Tibial nerve (tissue), 4 donors: ENCODE data around the gene KLK8. TPM values are rescaled to one million over a fixed set of nuclear protein-coding genes. Genes with fewer than 3 reads are reported as not detected.

ENCODE experiments used
- DNase-seq, 2 donors: peaks; one replicate each; pipeline ENCODE4 v3.0.0-alpha.2; 2019; ENCODE audit warnings: low spot score in 2 of 2
- H3K27ac ChIP-seq, 4 donors: fragments of 200-600 bp; sonication (generic) in 3 of 4; one replicate each; pipeline ENCODE4 v1.5.1; 2017 to 2019; ENCODE audit warnings: mild to moderate bottlenecking in 1 of 4
- H3K27me3 ChIP-seq, 2 donors: fragments of 200-600 bp; sonication (generic) in 1 of 2; one replicate each; pipeline versions ENCODE4 v1.5.1 to v1.6.0; 2017 to 2019
- H3K36me3 ChIP-seq, 3 donors: fragments of 200-600 bp; sonication (generic); one replicate each; pipeline ENCODE4 v1.5.1; 2018 to 2019
- H3K4me1 ChIP-seq, 4 donors: fragments of 200-600 bp; sonication (generic) in 3 of 4; one replicate each; pipeline ENCODE4 v1.5.1; 2017 to 2019
- H3K4me3 ChIP-seq, 4 donors: fragments of 200-600 bp; sonication (generic) in 3 of 4; one replicate each; pipeline ENCODE4 v1.5.1; 2017 to 2019; ENCODE audit warnings: mild to moderate bottlenecking in 1 of 4, moderate library complexity in 1 of 4
- H3K9me3 ChIP-seq, 4 donors: fragments of 200-600 bp; sonication (generic) in 3 of 4; one replicate each; pipeline ENCODE4 v1.5.1; 2017 to 2019
- CTCF ChIP-seq, 5 experiments: fragments of 200-600 bp in 3 of 5; fragments of 450-650 bp in 2 of 5; sonication (generic) in 3 of 5; IDR thresholded peaks; one replicate each; pipeline ENCODE4 v1.5.1; 2016 to 2019; ENCODE audit warnings: antibody characterized with exemption in 5 of 5, mild to moderate bottlenecking in 3 of 5, moderate library complexity in 2 of 5
- EP300 ChIP-seq, 2 donors: sonication (generic); formaldehyde crosslinking; IDR thresholded peaks; one replicate each; pipeline ENCODE4 v1.6.1; 2017; ENCODE audit warnings: antibody characterized with exemption in 2 of 2, mild to moderate bottlenecking in 1 of 2
- POLR2A ChIP-seq, 2 donors: fragments of 450-650 bp; IDR thresholded peaks; one replicate each; pipeline ENCODE4 v1.6.1; 2017; ENCODE audit warnings: antibody characterized with exemption in 2 of 2, mild to moderate bottlenecking in 2 of 2, moderate library complexity in 2 of 2
- WGBS, 2 donors: methylation state at CpG; one replicate each; pipeline ENCODE4 v1.1.5; 2018; 5-methylcytosine and 5-hydroxymethylcytosine counted together
- total RNA-seq, 4 donors: library from RNA; depleted of rRNA; stranded (reverse); fragments of >200 nt; gene quantifications; one replicate each; pipeline ENCODE4 v1.1.0, GENCODE V29; 2016

The KLK8 gene
- total RNA-seq, 4 donors from 2014 or later = 1.6 to 2.2 (median 1.9) TPM; not detected in 1

DNA sequence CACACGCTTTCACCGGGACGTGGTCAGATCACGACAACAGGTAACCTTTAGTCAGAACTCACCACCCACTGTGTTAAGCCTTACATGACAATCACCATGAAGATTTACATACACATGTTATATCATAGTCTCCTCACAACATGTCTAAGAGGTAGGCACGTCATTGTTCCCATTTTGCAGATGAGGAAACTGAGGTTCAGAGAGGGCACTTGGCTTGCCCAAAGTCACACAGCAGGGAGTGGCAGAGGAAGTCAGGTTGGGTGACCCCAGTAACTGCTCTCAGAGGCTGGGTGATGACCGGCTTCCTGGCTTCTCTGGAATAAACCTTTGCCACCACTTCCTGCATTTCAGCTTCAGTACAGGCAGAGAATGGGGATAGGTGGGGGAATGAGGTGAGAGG lies 12.8 kb upstream of the KLK8 start:
- H3K4me3 ChIP-seq = no peak overlapping the region
- WGBS, 2 donors = 88 to 90% methylated on average over 6 of the region's 6 CpGs
- TF ChIP-seq POLR2A (IDR thresholded peaks at IDR 0.05) (no peak), EP300 (IDR thresholded peaks at IDR 0.05) (no peak), CTCF (IDR thresholded peaks at IDR 0.05) (no peak)
- peaks cover 0 to 19% (median 0%) of the 10 kb centered on the region in 4 donors for H3K4me1 ChIP-seq
- no peak overlapping the region for H3K27ac ChIP-seq
- peaks cover 0 to 56% of the 10 kb centered on the region in 2 donors for H3K27me3 ChIP-seq
- H3K9me3 ChIP-seq = peaks cover 0 to 5% (median 0%) of the 10 kb centered on the region in 4 donors
- DNase-seq = no peak
- H3K36me3 ChIP-seq = no peaks in the 10 kb centered on the region

GRCh38 chr19:51012661-51013190 lies 11.3 kb upstream of the KLK8 start:
- no peak for DNase-seq
- peaks cover 0 to 13% (median 0%) of the 10 kb centered on the region in 4 donors for H3K4me1 ChIP-seq
- 69 to 80% methylated on average over 12 of the region's 12 CpGs for WGBS, 2 donors
- no peaks in the 10 kb centered on the region for H3K36me3 ChIP-seq
- H3K27me3 ChIP-seq = peaks cover 0 to 41% of the 10 kb centered on the region in 2 donors
- TF ChIP-seq POLR2A (IDR thresholded peaks at IDR 0.05) (no peak), EP300 (IDR thresholded peaks at IDR 0.05) (no peak), CTCF (IDR thresholded peaks at IDR 0.05) (no peak)
- H3K27ac ChIP-seq = no peak overlapping the region
- H3K4me3 ChIP-seq = no peak overlapping the region
- peaks cover 0 to 2% (median 0%) of the 10 kb centered on the region in 4 donors for H3K9me3 ChIP-seq

GRCh38 chr19:51010066-51010795 lies 8.8 kb upstream of the KLK8 start:
- H3K36me3 ChIP-seq = no peaks in the 10 kb centered on the region
- DNase-seq = no peak
- 75% methylated on average over 4 of the region's 4 CpGs for whole genome bisulfite sequencing, 2 donors
- TF ChIP-seq CTCF (IDR thresholded peaks at IDR 0.05) (no peak), POLR2A (IDR thresholded peaks at IDR 0.05) (no peak), EP300 (IDR thresholded peaks at IDR 0.05) (no peak)
- no peak overlapping the region for H3K4me3 ChIP-seq
- H3K9me3 ChIP-seq = no peaks in the 10 kb centered on the region
- H3K27ac ChIP-seq = no peak overlapping the region
- no peaks in the 10 kb centered on the region for H3K4me1 ChIP-seq
- peaks cover 0 to 16% of the 10 kb centered on the region in 2 donors for H3K27me3 ChIP-seq

DNA sequence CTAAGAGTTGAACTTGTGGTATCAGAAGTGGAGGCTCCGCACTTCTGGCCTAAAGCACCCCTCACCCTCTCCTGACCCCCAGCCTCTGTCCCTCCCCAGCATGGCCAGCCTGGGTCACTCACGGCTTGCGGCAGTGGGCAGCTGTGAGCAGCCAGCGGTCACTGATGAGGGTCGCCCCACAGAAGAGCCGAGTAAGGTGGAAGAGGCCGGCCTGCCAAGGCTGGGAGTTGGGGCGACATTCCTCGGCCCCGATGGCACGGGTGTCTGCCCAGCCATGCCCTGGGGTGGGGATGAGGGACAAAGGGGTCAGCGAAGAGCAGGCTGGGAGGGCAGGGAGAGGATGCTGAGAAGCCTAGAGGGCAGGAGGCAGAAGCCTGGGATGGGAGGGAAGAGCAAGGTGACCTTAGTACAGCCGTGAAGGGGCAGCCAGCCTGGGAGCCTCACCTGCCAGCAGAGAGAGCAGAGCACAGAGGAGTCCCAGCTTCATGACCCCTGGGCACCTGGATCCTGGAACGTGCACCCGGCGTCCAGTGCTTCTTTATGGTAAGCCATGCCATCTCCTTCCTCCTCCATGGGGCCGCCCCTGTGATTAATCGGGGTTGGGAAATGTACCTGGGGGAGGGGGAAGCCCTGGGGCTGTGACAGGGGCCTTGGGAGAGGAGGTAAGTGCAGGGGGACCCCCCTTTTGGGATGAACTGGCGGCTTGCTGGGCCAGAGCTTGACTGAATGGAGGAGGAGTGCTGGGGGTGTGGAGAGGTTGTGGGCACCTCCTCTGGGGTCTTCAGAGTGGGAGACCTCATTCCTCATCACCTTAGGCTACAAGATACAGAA lies 7.9 kb upstream of the KLK8 start:
- DNase-seq = no peak
- no peak for TF ChIP-seq EP300 (IDR thresholded peaks at IDR 0.05)
- no peak for TF ChIP-seq POLR2A (IDR thresholded peaks at IDR 0.05)
- TF ChIP-seq CTCF (IDR thresholded peaks at IDR 0.05) = no peak
- no peak overlapping the region for H3K4me3 ChIP-seq
- no peaks in the 10 kb centered on the region for H3K36me3 ChIP-seq
- no peaks in the 10 kb centered on the region for H3K9me3 ChIP-seq
- WGBS, 2 donors = 66 to 69% methylated on average over 19 of the region's 19 CpGs
- H3K27me3 ChIP-seq = peaks cover 0 to 7% of the 10 kb centered on the region in 2 donors
- H3K4me1 ChIP-seq = no peaks in the 10 kb centered on the region
- no peak overlapping the region for H3K27ac ChIP-seq
